HL-60/S4 treated with retinoic acid at 250 ng/mL for 4 days and 3 days (cell line): ENCODE data around the gene USP35.

Experiments used
- in situ Hi-C: fragments of 300-500 bp; cut with MboI; formaldehyde crosslinking; loops from 2 replicates; pipeline ENCODE4 v1.7.0; 2022; ENCODE audit warnings: low sequenced_read_pairs

USP35 gene

DNA sequence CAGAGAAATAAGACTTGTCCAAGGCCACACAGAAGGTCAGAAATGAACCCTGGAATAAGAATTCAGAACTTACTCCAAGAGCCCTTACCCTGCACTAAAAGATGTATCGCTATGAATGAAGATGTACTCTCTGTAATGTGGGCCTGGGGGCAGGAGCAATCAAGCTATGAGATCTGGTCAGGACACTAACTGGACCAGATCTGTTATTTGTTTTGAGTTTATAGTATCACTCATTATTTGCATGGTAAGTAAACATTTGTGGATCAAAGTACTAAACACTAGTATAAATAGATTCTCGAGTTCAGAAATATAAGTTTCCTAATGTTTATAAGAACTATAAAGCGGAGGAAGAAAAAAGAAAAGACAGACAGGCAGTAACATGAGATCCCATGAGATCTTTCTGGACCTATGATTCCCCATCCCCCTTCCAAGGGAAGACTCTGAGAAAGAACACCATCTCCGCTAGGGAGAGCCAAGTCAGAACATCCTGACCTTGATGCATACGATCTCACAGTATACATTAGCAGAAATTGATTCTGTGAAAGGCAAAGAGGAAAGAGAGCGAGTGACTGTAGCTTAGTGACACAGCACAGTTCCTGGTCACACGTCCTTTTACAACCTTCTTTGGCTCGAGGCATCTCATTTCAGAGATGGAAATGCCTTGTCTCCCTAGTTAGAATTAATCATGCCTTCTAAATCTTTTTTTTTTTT lies 71.2 kb downstream of the USP35 start:
- in situ Hi-C loops, result no loop called here

DNA sequence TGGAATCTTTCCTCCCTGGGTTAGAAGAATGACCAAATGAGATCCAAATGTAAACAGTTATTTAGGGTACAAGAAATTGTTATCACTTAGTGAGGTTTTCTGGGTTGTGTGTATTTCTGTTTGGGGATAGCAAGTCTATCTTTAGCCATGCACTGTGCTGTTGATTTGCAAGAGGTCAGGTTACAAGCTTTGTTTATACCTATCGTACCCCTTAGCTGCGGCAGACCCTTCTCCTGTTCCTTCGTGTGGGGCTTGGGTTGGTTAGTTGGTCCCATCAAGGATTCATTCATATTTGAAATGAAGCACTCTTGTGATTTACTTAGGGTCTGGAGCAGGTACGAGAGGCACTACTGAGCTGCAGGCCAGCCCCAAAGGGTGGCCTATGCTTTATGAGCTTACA lies 72.6 kb downstream of the USP35 start:
- in situ Hi-C loops, result no loop called here

DNA sequence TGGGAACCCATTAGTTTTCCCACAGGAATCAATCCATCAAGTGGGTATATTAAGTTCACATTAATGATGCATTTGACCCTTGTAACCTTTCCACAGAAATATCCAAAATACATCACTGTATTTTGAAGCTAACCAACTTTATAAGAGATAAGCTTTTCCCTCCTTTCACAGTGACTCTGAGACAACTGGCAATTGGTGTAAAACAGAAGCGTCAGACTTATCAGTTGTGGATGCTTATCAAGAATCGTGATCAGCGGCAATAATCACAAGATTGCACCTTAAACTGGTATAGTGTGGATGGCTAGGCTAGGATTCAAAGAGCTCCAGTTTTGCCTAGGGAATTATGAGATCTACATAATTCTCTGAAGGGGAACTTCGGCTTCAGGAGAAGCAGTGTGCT lies 73.1 kb downstream of the USP35 start:
- in situ Hi-C loops, result no loop called here

DNA sequence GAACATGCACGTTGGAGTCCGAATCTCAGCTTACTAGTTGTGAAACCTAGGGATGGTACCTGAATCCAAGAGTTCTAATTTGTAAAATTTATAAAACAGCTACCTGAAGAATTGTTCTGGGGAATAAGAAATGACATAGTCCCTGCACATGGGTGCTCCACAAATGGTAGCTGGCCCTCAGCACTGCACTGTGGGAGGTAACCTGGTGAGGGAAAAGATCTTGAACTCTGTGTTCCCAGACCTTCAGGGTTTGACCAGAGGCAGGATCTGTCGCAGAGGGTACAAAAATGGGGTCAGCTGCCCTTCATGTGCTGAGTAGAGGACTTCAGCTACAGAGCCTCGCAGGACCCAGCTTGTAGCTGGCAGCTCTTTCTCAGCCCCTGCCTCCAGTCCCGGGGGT lies 73.5 kb downstream of the USP35 start:
- in situ Hi-C loops, result no loop called here

DNA sequence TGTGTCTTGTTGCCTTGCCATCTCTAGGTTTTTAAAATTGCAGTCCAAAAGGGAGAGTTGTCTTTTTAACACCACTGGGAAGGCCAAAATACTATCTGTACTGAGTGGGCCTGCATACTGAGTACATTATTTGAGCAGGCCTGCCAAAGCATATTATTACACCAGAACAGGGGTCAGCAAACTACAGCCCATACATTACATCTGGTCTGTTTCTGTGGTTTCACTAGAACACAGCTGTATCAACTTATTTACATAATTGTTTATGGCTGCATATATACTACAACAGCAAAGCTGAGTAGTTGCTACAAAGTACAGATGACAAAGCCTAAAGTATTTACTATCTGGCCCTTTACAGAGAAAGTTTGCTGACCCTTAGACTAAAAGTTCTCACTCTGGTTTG lies 74.0 kb downstream of the USP35 start:
- in situ Hi-C loops, result no loop called here
